K562 (cell line): ENCODE results near the gene ADPGK. TPM values are rescaled to one million over a fixed set of nuclear protein-coding genes. Genes with fewer than 3 reads are reported as not detected.

Experiments used
- CBFA2T3 ChIP-seq: fragments of 450-650 bp; IDR thresholded peaks from 2 replicates; pipeline ENCODE4 v1.6.1; 2017
- CREB3L1 ChIP-seq: fragments of 450-650 bp; IDR thresholded peaks from 2 replicates; pipeline ENCODE4 v1.6.1; 2014; ENCODE audit warnings: low read depth, mild to moderate bottlenecking, moderate library complexity, borderline replicate concordance
- CSDE1 ChIP-seq, 2 experiments: fragments of 450-650 bp; IDR thresholded peaks; 2 replicates each; pipeline ENCODE4 v1.6.1; 2016; ENCODE audit warnings: mild to moderate bottlenecking in 1 of 2
- ELF4 ChIP-seq: fragments of 450-650 bp; formaldehyde crosslinking; IDR thresholded peaks from 2 replicates; pipeline ENCODE4 v1.4.0; 2022; ENCODE audit warnings: missing genetic modification characterization
- EWSR1 ChIP-seq: fragments of 450-650 bp; IDR thresholded peaks from 2 replicates; pipeline ENCODE4 v1.6.1; 2018; ENCODE audit warnings: borderline replicate concordance, mild to moderate bottlenecking, low read depth, moderate library complexity; ENCODE audit not compliant: partially characterized antibody
- MECOM ChIP-seq: fragments of 250-450 bp; sonication (Bioruptor Pico); IDR thresholded peaks from 2 replicates; pipeline ENCODE4 v1.8.0; 2022; ENCODE audit warnings: inconsistent platforms
- NR3C1 ChIP-seq: sonication (generic); formaldehyde crosslinking; IDR thresholded peaks from 2 replicates; pipeline ENCODE4 v1.8.1; 2022; ENCODE audit warnings: missing genetic modification reagents
- PTRF ChIP-seq: fragments of 450-650 bp; IDR thresholded peaks from 2 replicates; pipeline ENCODE4 v1.6.1; 2016; ENCODE audit warnings: mild to moderate bottlenecking, missing genetic modification characterization, missing compliant biosample characterization
- RB1 ChIP-seq: fragments of 450-650 bp; IDR thresholded peaks from 2 replicates; pipeline ENCODE4 v1.6.1; 2017; ENCODE audit warnings: low read depth, mild to moderate bottlenecking
- TOE1 ChIP-seq, 2 experiments: fragments of 450-650 bp in 1 of 2; sonication (generic) in 1 of 2; formaldehyde crosslinking in 1 of 2; IDR thresholded peaks; 2 replicates each; pipeline versions ENCODE4 v1.7.1 to v1.8.0; 2016 to 2022; ENCODE audit warnings: borderline replicate concordance in 2 of 2, mild to moderate bottlenecking in 2 of 2, antibody characterized with exemption in 1 of 2, inconsistent platforms in 1 of 2, low read depth in 1 of 2, missing genetic modification reagents in 1 of 2, moderate library complexity in 1 of 2
- XRCC3 ChIP-seq: fragments of 450-650 bp; IDR thresholded peaks from 2 replicates; pipeline ENCODE4 v1.6.1; 2017; ENCODE audit warnings: mild to moderate bottlenecking, moderate library complexity
- ZNF76 ChIP-seq: fragments of 250-450 bp; sonication (Bioruptor Pico); IDR thresholded peaks from 2 replicates; pipeline ENCODE4 v1.4.0; 2020; ENCODE audit warnings: mild to moderate bottlenecking, moderate library complexity, borderline replicate concordance
- ZSCAN29 ChIP-seq: fragments of 450-650 bp; IDR thresholded peaks from 2 replicates; pipeline ENCODE4 v1.6.1; 2017
- polyA plus RNA-seq, 8 experiments: library from polyadenylated mRNA; depleted of rRNA in 4 of 8; stranded (reverse) in 5 of 8; unstranded in 3 of 8; fragments of >200 nt; fragmentation: Nextera tagmentation in 2 of 8; fragmentation: Illumina TruSeq in 1 of 8; extraction: Ambion mirVana in 2 of 8; extraction: Trizol in 1 of 8; gene quantifications; 2 replicates each; pipeline versions ENCODE4 v1.2.1 to v1.2.3, GENCODE V29; 2011 to 2014; ENCODE audit warnings: inconsistent platforms in 1 of 8, missing spikeins in 1 of 8
- total RNA-seq, 7 experiments: library from RNA; depleted of rRNA in 6 of 7; stranded (reverse); fragments of >200 nt in 6 of 7; fragmentation: Illumina TruSeq in 2 of 7; extraction: Trizol in 2 of 7; gene quantifications; 2 replicates each; pipeline versions ENCODE4 v1.2.1 to v1.2.3, GENCODE V29; 2011 to 2021; ENCODE audit warnings: low replicate concordance in 1 of 7
- TF ChIP-seq, protein P1 (sequence below), 3 experiments: fragments of 200-800 bp in 1 of 3; sonication (Bioruptor generic) in 1 of 3; sonication (generic) in 1 of 3; formaldehyde crosslinking in 1 of 3; IDR thresholded peaks; 2 replicates each; pipeline versions ENCODE4 v1.6.1 to v1.8.0; 2016 to 2022; ENCODE audit warnings: mild to moderate bottlenecking in 2 of 3, missing compliant biosample characterization in 2 of 3, missing genetic modification characterization in 2 of 3, missing genetic modification reagents in 1 of 3
- TF ChIP-seq, protein P2 (sequence below), 2 experiments: IDR thresholded peaks; 2 replicates each; pipeline ENCODE4 v1.6.1; 2012; ENCODE audit warnings: improper control_type of control experiment in 2 of 2, low read depth in 2 of 2, low read length in 2 of 2, borderline replicate concordance in 1 of 2
- TF ChIP-seq, protein P3 (sequence below), 3 experiments: fragments of 200-800 bp in 1 of 3; fragments of 250-450 bp in 1 of 3; fragments of 450-650 bp in 1 of 3; sonication (Bioruptor Pico) in 1 of 3; sonication (Bioruptor generic) in 1 of 3; formaldehyde crosslinking in 1 of 3; IDR thresholded peaks; 2 replicates each; pipeline versions ENCODE4 v1.6.1 to v1.8.0; 2016 to 2022; ENCODE audit warnings: mild to moderate bottlenecking in 2 of 3, missing genetic modification characterization in 2 of 3, missing compliant biosample characterization in 1 of 3, moderate library complexity in 1 of 3

ADPGK gene
- total and polyA plus RNA-seq, 9 of the 15 experiments (the other 6 are each of a cell fraction or from before 2014, with no cell fraction given) = 13.4 to 97.4 (median 48.5) TPM

- TF ChIP-seq EWSR1 (no peak), TOE1 (IDR thresholded peaks at IDR 0.05; ENCODE audit: borderline replicate concordance) (peak; percentile 36; the same call in 1 of the 2 replicates), TOE1 (CRISPR knock-in tag; IDR thresholded peaks at IDR 0.05; ENCODE audit: borderline replicate concordance, low read depth) (no peak), ZNF76 (CRISPR knock-in tag) (no peak), RB1 (peak; percentile 95), NR3C1 (CRISPR knock-in tag) (0 out of 2 replicates have a peak, but pooled peaks have one; percentile 59), CSDE1 (IDR thresholded peaks at IDR 0.05) (peak in 1 of 2 experiments; percentile 93; a peak in 2 of 4 replicates), CREB3L1 (0 out of 2 replicates have a peak, but pooled peaks have one; percentile 72), XRCC3 (no peak), ZSCAN29 (0 out of 2 replicates have a peak, but pooled peaks have one; percentile 49), MECOM (CRISPR knock-in tag) (no peak), ELF4 (CRISPR knock-in tag) (peak; percentile 55), CBFA2T3 (peak; percentile 19; the same call in 1 of the 2 replicates), PTRF (no peak)
- TF ChIP-seq, protein P1, sequence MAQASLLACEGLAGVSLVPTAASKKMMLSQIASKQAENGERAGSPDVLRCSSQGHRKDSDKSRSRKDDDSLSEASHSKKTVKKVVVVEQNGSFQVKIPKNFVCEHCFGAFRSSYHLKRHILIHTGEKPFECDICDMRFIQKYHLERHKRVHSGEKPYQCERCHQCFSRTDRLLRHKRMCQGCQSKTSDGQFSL (CRISPR knock-in tag; IDR thresholded peaks at IDR 0.05) = peak; percentile 96
- TF ChIP-seq, protein P1 (tag; IDR thresholded peaks at IDR 0.05) = peak in 1 of 2 experiments; percentile 87; a peak in 2 of 4 replicates
- TF ChIP-seq, protein P2, sequence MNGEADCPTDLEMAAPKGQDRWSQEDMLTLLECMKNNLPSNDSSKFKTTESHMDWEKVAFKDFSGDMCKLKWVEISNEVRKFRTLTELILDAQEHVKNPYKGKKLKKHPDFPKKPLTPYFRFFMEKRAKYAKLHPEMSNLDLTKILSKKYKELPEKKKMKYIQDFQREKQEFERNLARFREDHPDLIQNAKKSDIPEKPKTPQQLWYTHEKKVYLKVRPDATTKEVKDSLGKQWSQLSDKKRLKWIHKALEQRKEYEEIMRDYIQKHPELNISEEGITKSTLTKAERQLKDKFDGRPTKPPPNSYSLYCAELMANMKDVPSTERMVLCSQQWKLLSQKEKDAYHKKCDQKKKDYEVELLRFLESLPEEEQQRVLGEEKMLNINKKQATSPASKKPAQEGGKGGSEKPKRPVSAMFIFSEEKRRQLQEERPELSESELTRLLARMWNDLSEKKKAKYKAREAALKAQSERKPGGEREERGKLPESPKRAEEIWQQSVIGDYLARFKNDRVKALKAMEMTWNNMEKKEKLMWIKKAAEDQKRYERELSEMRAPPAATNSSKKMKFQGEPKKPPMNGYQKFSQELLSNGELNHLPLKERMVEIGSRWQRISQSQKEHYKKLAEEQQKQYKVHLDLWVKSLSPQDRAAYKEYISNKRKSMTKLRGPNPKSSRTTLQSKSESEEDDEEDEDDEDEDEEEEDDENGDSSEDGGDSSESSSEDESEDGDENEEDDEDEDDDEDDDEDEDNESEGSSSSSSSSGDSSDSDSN (IDR thresholded peaks at IDR 0.05; ENCODE audit: borderline replicate concordance in 1 of 2, low read depth in 2 of 2, low read length in 2 of 2) = 0 out of 4 replicates have a peak, but pooled peaks of 1 of the 2 experiments have one; percentile 26
- TF ChIP-seq, protein P3, sequence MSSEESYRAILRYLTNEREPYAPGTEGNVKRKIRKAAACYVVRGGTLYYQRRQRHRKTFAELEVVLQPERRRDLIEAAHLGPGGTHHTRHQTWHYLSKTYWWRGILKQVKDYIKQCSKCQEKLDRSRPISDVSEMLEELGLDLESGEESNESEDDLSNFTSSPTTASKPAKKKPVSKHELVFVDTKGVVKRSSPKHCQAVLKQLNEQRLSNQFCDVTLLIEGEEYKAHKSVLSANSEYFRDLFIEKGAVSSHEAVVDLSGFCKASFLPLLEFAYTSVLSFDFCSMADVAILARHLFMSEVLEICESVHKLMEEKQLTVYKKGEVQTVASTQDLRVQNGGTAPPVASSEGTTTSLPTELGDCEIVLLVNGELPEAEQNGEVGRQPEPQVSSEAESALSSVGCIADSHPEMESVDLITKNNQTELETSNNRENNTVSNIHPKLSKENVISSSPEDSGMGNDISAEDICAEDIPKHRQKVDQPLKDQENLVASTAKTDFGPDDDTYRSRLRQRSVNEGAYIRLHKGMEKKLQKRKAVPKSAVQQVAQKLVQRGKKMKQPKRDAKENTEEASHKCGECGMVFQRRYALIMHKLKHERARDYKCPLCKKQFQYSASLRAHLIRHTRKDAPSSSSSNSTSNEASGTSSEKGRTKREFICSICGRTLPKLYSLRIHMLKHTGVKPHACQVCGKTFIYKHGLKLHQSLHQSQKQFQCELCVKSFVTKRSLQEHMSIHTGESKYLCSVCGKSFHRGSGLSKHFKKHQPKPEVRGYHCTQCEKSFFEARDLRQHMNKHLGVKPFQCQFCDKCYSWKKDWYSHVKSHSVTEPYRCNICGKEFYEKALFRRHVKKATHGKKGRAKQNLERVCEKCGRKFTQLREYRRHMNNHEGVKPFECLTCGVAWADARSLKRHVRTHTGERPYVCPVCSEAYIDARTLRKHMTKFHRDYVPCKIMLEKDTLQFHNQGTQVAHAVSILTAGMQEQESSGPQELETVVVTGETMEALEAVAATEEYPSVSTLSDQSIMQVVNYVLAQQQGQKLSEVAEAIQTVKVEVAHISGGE (CRISPR knock-in tag; IDR thresholded peaks at IDR 0.05) = no peak; a peak in 2 of 6 replicates
Measured at GRCh38 chr15:72783640-72784455, at the start of gene ADPGK (continued).
